Naive B cell (primary cell): ENCODE data around the gene PACSIN3. TPM values are rescaled to one million over a fixed set of nuclear protein-coding genes. Genes with fewer than 3 reads are reported as not detected.

Source experiments
- ATAC-seq, 2 donors: fragments of 150-1000 bp; cut with Tn5 transposase; 2 replicates each; pipeline ENCODE4 v1.10.0; 2021; ENCODE audit warnings: low read depth in 2 of 2, mild to moderate bottlenecking in 2 of 2, moderate library complexity in 2 of 2
- DNase-seq: peaks from one replicate; pipeline ENCODE4 v3.0.0; 2022
- H3K27ac Mint-ChIP-seq, 6 donors: one replicate each; pipeline ENCODE4 v1.8.0; 2020 to 2022; ENCODE audit warnings: mild to moderate bottlenecking in 6 of 6, mixed read lengths in 6 of 6, moderate library complexity in 5 of 6, inconsistent platforms in 2 of 6
- H3K27me3 Mint-ChIP-seq, 3 donors: one replicate each; pipeline ENCODE4 v1.8.0; 2021 to 2022; ENCODE audit warnings: mixed read lengths in 3 of 3, mild to moderate bottlenecking in 1 of 3
- H3K36me3 Mint-ChIP-seq, 2 donors: one replicate each; pipeline ENCODE4 v1.8.0; 2020 to 2022; ENCODE audit warnings: mixed read lengths in 2 of 2, inconsistent platforms in 1 of 2, mild to moderate bottlenecking in 1 of 2
- H3K4me1 Mint-ChIP-seq, 3 donors: one replicate each; pipeline ENCODE4 v1.8.0; 2020 to 2022; ENCODE audit warnings: mixed read lengths in 3 of 3, inconsistent platforms in 1 of 3, mild to moderate bottlenecking in 1 of 3, moderate library complexity in 1 of 3
- H3K4me3 Mint-ChIP-seq, 8 donors: one replicate each; pipeline ENCODE4 v1.8.0; 2020 to 2022; ENCODE audit warnings: mild to moderate bottlenecking in 8 of 8, mixed read lengths in 8 of 8, moderate library complexity in 8 of 8, inconsistent platforms in 2 of 8
- H3K9me3 Mint-ChIP-seq, 7 donors: one replicate each; pipeline ENCODE4 v1.8.0; 2020 to 2022; ENCODE audit warnings: mixed read lengths in 7 of 7, mild to moderate bottlenecking in 5 of 7, inconsistent platforms in 2 of 7, moderate library complexity in 1 of 7
- polyA plus RNA-seq, 6 donors: library from polyadenylated mRNA; unstranded; fragments of 300-500 nt; fragmentation: Illumina TruSeq; gene quantifications; one replicate each; pipeline ENCODE4 v1.2.3, GENCODE V29; 2021; ENCODE audit warnings: low read depth in 6 of 6

PACSIN3 gene
- polyA plus RNA-seq, 6 donors from 2014 or later, result 0.41 to 0.49 TPM; not detected in 4

- H3K27me3 Mint-ChIP-seq, result peaks cover 0 to 8% (median 4%) of the 10 kb centered on the region in 3 donors
- ATAC-seq (no peak), DNase-seq (no peak)
- peaks cover 0 to 1% (median 0%) of the 10 kb centered on the region in 7 donors for H3K9me3 Mint-ChIP-seq
- H3K4me3 Mint-ChIP-seq, result peak overlapping the region; percentile 95 to 99 (median 98)
- peaks cover 28 to 43% (median 34%) of the 10 kb centered on the region in 3 donors for H3K4me1 Mint-ChIP-seq
- H3K27ac Mint-ChIP-seq, result peak overlapping the region in 4 of 6 donors; percentile 97 to 100 (median 98)
- H3K36me3 Mint-ChIP-seq, result no peaks in the 10 kb centered on the region
Measured at GRCh38 chr11:47177846-47178245, 8.4 kb downstream of the PACSIN3 start.

- ATAC-seq (peak; percentile 69 to 71), DNase-seq (peak; percentile 84)
- H3K4me1 Mint-ChIP-seq, result peaks cover 31 to 48% (median 38%) of the 10 kb centered on the region in 3 donors
- H3K36me3 Mint-ChIP-seq, result no peaks in the 10 kb centered on the region
- H3K9me3 Mint-ChIP-seq, result peaks cover 0 to 1% (median 0%) of the 10 kb centered on the region in 7 donors
- H3K4me3 Mint-ChIP-seq, result peak overlapping the region; percentile 95 to 99 (median 98)
- peak overlapping the region; percentile 97 to 100 (median 98) for H3K27ac Mint-ChIP-seq
- peaks cover 0 to 4% (median 3%) of the 10 kb centered on the region in 3 donors for H3K27me3 Mint-ChIP-seq
Measured at GRCh38 chr11:47177229-47177845, 8.9 kb downstream of the PACSIN3 start.

- ATAC-seq (peak; percentile 91 to 92), DNase-seq (peak; percentile 97)
- Mint-ChIP-seq H3K27me3 (peaks cover 0 to 4% (median 0%) of the 10 kb centered on the region in 3 donors), H3K4me3 (peak within 1 kb of the TSS; percentile 95 to 99 (median 98)), H3K36me3 (peaks cover 0 to 4% of the 10 kb centered on the region in 2 donors), H3K4me1 (peaks cover 34 to 55% (median 45%) of the 10 kb centered on the region in 3 donors), H3K9me3 (peaks cover 0 to 1% (median 0%) of the 10 kb centered on the region in 7 donors), H3K27ac (peak within 1 kb of the TSS; percentile 97 to 100 (median 99))
Measured at GRCh38 chr11:47176328-47177228, 9.7 kb downstream of the PACSIN3 start, which contains the start of gene ARFGAP2. Gene ARFGAP2 (minus strand): TSS chr11:47176879. CDS start chr11:47176853, 26 bp downstream.

DNA sequence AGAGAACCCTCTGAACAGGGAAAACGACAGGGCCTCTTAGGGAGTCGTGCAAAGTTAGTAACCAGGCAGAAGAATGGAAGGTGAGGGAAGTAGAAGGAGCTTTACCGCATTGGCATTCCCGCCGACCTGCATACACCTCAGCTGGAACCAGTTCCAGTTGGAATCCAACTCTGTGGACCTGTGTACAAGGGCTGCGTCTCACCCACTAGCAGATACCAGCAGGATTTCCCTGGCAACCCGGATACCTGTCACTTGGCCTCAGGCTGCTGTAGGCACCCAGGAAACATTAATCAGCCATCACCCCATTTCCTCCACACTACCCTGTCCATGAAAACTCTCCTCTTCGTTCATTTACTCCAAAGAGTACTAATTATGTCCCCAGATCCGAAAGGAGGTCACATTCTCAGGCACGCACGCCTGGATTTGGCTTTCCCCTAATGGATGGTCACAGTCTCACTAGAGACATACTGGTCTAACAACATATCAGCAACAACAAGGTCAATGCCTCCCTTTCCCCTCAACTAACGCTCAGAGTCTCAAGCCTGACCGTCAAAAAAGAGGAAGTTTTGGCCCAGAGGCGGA lies 10.4 kb downstream of the PACSIN3 start:
- peaks cover 0 to 4% (median 0%) of the 10 kb centered on the region in 3 donors for H3K27me3 Mint-ChIP-seq

GRCh38 chr11:47172740-47173336 lies 13.4 kb downstream of the PACSIN3 start:
- peaks cover 32 to 48% (median 47%) of the 10 kb centered on the region in 3 donors for H3K4me1 Mint-ChIP-seq
- ATAC-seq (no peak), DNase-seq (no peak)
- peak overlapping the region in 2 of 6 donors; percentile 69 to 82 for H3K27ac Mint-ChIP-seq
- H3K4me3 Mint-ChIP-seq, result peak overlapping the region in 2 of 8 donors; percentile 47 to 71
- peaks cover 0 to 1% (median 0%) of the 10 kb centered on the region in 7 donors for H3K9me3 Mint-ChIP-seq
- H3K36me3 Mint-ChIP-seq, result peaks cover 0 to 10% of the 10 kb centered on the region in 2 donors
- no peaks in the 10 kb centered on the region for H3K27me3 Mint-ChIP-seq

More for the DNA sequence above, 10.4 kb downstream of the PACSIN3 start:
- Mint-ChIP-seq H3K27ac (peak overlapping the region; percentile 92 to 99 (median 96)), H3K9me3 (peaks cover 0 to 1% (median 0%) of the 10 kb centered on the region in 7 donors), H3K36me3 (peaks cover 0 to 10% of the 10 kb centered on the region in 2 donors), H3K4me1 (peaks cover 36 to 58% (median 48%) of the 10 kb centered on the region in 3 donors), H3K4me3 (peak overlapping the region; percentile 95 to 99 (median 98))
- DNase-seq (no peak), ATAC-seq (no peak)

GRCh38 chr11:47171856-47172255 lies 14.4 kb downstream of the PACSIN3 start:
- H3K36me3 Mint-ChIP-seq, result peaks cover 0 to 10% of the 10 kb centered on the region in 2 donors
- ATAC-seq (no peak), DNase-seq (no peak)
- H3K4me3 Mint-ChIP-seq, result peak overlapping the region in 2 of 8 donors; percentile 15 to 71
- no peaks in the 10 kb centered on the region for H3K9me3 Mint-ChIP-seq
- H3K4me1 Mint-ChIP-seq, result peaks cover 25 to 41% (median 38%) of the 10 kb centered on the region in 3 donors
- H3K27ac Mint-ChIP-seq, result peak overlapping the region in 1 of 6 donors; percentile 33
- no peaks in the 10 kb centered on the region for H3K27me3 Mint-ChIP-seq

- peaks cover 0 to 10% of the 10 kb centered on the region in 2 donors for H3K36me3 Mint-ChIP-seq
Measured at GRCh38 chr11:47171061-47171838, 15.0 kb downstream of the PACSIN3 start.

DNA sequence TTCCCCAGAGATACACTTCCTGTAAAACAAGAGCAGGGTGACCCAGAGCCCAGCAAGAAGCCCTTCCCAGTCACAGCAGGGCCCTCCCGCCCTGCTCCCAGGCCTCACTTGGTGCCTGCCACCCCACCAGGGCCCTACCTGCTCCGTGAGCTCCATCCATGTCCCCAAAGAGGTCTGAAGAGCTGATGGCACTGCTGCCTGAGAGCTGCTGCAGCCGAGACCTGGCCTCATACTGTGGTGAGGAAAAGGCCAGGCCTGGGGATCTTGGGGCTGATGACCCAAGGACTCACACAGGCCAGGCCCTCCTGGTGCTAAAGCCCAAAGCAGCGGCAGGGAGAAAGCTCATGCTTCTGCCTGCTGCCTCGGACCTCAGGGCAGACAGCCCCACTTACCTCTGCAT lies 19.9 kb downstream of the PACSIN3 start:
- peaks cover 0 to 4% of the 10 kb centered on the region in 2 donors for H3K36me3 Mint-ChIP-seq
- peak overlapping the region in 2 of 6 donors; percentile 34 to 63 for H3K27ac Mint-ChIP-seq
- H3K9me3 Mint-ChIP-seq, result no peaks in the 10 kb centered on the region
- ATAC-seq (no peak), DNase-seq (no peak)
- no peak overlapping the region for H3K4me3 Mint-ChIP-seq
- H3K27me3 Mint-ChIP-seq, result no peaks in the 10 kb centered on the region
- peaks cover 3 to 8% (median 7%) of the 10 kb centered on the region in 3 donors for H3K4me1 Mint-ChIP-seq

More at GRCh38 chr11:47171061-47171838, 15.0 kb downstream of the PACSIN3 start:
- no peak for ATAC-seq
- Mint-ChIP-seq H3K4me3 (peak overlapping the region in 1 of 8 donors; percentile 71), H3K9me3 (no peaks in the 10 kb centered on the region), H3K27me3 (no peaks in the 10 kb centered on the region), H3K27ac (no peak overlapping the region), H3K4me1 (peaks cover 25 to 41% (median 38%) of the 10 kb centered on the region in 3 donors)
- no peak for DNase-seq

GRCh38 chr11:47165253-47165840 lies 20.9 kb downstream of the PACSIN3 start:
- no peaks in the 10 kb centered on the region for H3K36me3 Mint-ChIP-seq
- H3K27ac Mint-ChIP-seq, result peak overlapping the region in 1 of 6 donors; percentile 67

GRCh38 chr11:47164321-47164720 lies 21.9 kb downstream of the PACSIN3 start:
- Mint-ChIP-seq H3K4me1 (peaks cover 0 to 11% (median 2%) of the 10 kb centered on the region in 3 donors), H3K27me3 (no peaks in the 10 kb centered on the region), H3K4me3 (no peak overlapping the region), H3K27ac (peak overlapping the region in 1 of 6 donors; percentile 44), H3K9me3 (no peaks in the 10 kb centered on the region), H3K36me3 (no peaks in the 10 kb centered on the region)
- DNase-seq (no peak), ATAC-seq (no peak)

More at GRCh38 chr11:47165253-47165840, 20.9 kb downstream of the PACSIN3 start:
- H3K4me1 Mint-ChIP-seq, result peaks cover 0 to 11% (median 2%) of the 10 kb centered on the region in 3 donors
- no peak for DNase-seq
- H3K9me3 Mint-ChIP-seq, result no peaks in the 10 kb centered on the region
- no peak overlapping the region for H3K4me3 Mint-ChIP-seq
- no peaks in the 10 kb centered on the region for H3K27me3 Mint-ChIP-seq
- ATAC-seq, result no peak

DNA sequence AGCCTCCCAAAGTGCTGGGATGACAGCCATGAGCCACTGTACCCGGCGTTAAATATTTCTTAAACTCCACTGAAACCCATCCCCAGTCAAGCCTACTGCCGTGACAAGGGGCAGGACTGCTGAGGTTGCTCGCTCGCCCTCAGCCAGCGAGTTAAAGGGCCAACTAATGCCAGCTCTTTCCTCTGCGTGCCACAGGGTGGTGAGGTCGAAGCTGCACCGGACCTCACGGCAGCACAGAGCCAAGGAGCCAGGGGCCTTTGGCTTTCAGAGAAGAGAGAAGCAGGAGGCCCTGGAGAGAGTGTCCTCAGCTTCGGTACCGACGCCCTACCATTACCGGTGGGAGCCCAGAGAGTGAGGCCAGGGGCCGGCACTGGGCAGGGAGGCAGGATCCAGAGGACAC lies 22.3 kb downstream of the PACSIN3 start:
- ATAC-seq (no peak), DNase-seq (no peak)
- Mint-ChIP-seq H3K27ac (no peak overlapping the region), H3K4me3 (no peak overlapping the region), H3K4me1 (peaks cover 0 to 11% (median 2%) of the 10 kb centered on the region in 3 donors), H3K27me3 (no peaks in the 10 kb centered on the region), H3K36me3 (no peaks in the 10 kb centered on the region), H3K9me3 (no peaks in the 10 kb centered on the region)

- Mint-ChIP-seq H3K27me3 (no peaks in the 10 kb centered on the region), H3K4me3 (no peak overlapping the region), H3K4me1 (peaks cover 0 to 11% (median 2%) of the 10 kb centered on the region in 3 donors), H3K36me3 (no peaks in the 10 kb centered on the region), H3K27ac (no peak overlapping the region), H3K9me3 (no peaks in the 10 kb centered on the region)
- ATAC-seq (no peak), DNase-seq (no peak)
Measured at GRCh38 chr11:47163193-47163592, 23.0 kb downstream of the PACSIN3 start.
